BE2C (cell line): ENCODE results near the gene CPT1A.

Experiments used
- DNase-seq: peaks from one replicate; pipeline ENCODE4 v3.0.0-alpha.2; 2020
- H3K27me3 ChIP-seq: fragments of 250-450 bp; sonication (Bioruptor Pico); 2 replicates; pipeline ENCODE4 v1.5.1; 2020; ENCODE audit warnings: mild to moderate bottlenecking
- H3K36me3 ChIP-seq: fragments of 250-450 bp; sonication (Bioruptor Pico); 2 replicates; pipeline ENCODE4 v1.5.1; 2020; ENCODE audit warnings: mild to moderate bottlenecking
- H3K4me1 ChIP-seq: fragments of 250-450 bp; sonication (Bioruptor Pico); 2 replicates; pipeline ENCODE4 v1.5.1; 2020
- H3K4me3 ChIP-seq: 2 replicates; pipeline ENCODE4 v1.5.1; 2011; ENCODE audit warnings: low read depth, low read length
- H3K9me3 ChIP-seq: fragments of 250-450 bp; sonication (Bioruptor Pico); 2 replicates; pipeline ENCODE4 v1.5.1; 2020
- TF ChIP-seq, protein P1 (sequence below): IDR thresholded peaks from 2 replicates; pipeline ENCODE4 v1.5.1; 2012; ENCODE audit warnings: mild to moderate bottlenecking, low read depth, low read length

CPT1A gene

GRCh38 chr11:68819362-68819761 lies 22.4 kb downstream of the CPT1A start:
- no peaks in the 10 kb centered on the region; the same call in 1 of the 2 replicates for H3K9me3 ChIP-seq
- TF ChIP-seq, protein P1, sequence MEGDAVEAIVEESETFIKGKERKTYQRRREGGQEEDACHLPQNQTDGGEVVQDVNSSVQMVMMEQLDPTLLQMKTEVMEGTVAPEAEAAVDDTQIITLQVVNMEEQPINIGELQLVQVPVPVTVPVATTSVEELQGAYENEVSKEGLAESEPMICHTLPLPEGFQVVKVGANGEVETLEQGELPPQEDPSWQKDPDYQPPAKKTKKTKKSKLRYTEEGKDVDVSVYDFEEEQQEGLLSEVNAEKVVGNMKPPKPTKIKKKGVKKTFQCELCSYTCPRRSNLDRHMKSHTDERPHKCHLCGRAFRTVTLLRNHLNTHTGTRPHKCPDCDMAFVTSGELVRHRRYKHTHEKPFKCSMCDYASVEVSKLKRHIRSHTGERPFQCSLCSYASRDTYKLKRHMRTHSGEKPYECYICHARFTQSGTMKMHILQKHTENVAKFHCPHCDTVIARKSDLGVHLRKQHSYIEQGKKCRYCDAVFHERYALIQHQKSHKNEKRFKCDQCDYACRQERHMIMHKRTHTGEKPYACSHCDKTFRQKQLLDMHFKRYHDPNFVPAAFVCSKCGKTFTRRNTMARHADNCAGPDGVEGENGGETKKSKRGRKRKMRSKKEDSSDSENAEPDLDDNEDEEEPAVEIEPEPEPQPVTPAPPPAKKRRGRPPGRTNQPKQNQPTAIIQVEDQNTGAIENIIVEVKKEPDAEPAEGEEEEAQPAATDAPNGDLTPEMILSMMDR = no peak
- no peak overlapping the region for H3K4me3 ChIP-seq
- DNase-seq = no peak
- H3K4me1 ChIP-seq = no peaks in the 10 kb centered on the region; the same call in 1 of the 2 replicates
- no peaks in the 10 kb centered on the region for H3K36me3 ChIP-seq
- H3K27me3 ChIP-seq = no peaks in the 10 kb centered on the region

GRCh38 chr11:68818181-68818580 lies 23.5 kb downstream of the CPT1A start:
- H3K9me3 ChIP-seq = no peaks in the 10 kb centered on the region; the same call in 1 of the 2 replicates
- TF ChIP-seq, protein P1 = no peak
- H3K36me3 ChIP-seq = no peaks in the 10 kb centered on the region
- no peaks in the 10 kb centered on the region; the same call in 1 of the 2 replicates for H3K4me1 ChIP-seq
- DNase-seq = no peak
- H3K4me3 ChIP-seq = no peak overlapping the region
- H3K27me3 ChIP-seq = no peaks in the 10 kb centered on the region

- no peaks in the 10 kb centered on the region for H3K27me3 ChIP-seq
Observed at GRCh38 chr11:68817554-68817953, 24.2 kb downstream of the CPT1A start.

GRCh38 chr11:68816917-68817419 lies 24.7 kb downstream of the CPT1A start:
- TF ChIP-seq, protein P1 = no peak
- H3K36me3 ChIP-seq = peaks cover 3% of the 10 kb centered on the region; the same call in 1 of the 2 replicates
- no peak for DNase-seq
- H3K4me3 ChIP-seq = no peak overlapping the region
- H3K4me1 ChIP-seq = no peaks in the 10 kb centered on the region; the same call in 1 of the 2 replicates
- no peaks in the 10 kb centered on the region for H3K27me3 ChIP-seq
- no peaks in the 10 kb centered on the region for H3K9me3 ChIP-seq

More at GRCh38 chr11:68817554-68817953, 24.2 kb downstream of the CPT1A start:
- H3K4me3 ChIP-seq = no peak overlapping the region
- no peaks in the 10 kb centered on the region for H3K36me3 ChIP-seq
- no peak for DNase-seq
- TF ChIP-seq, protein P1 = no peak
- no peaks in the 10 kb centered on the region; the same call in 1 of the 2 replicates for H3K9me3 ChIP-seq
- no peaks in the 10 kb centered on the region; the same call in 1 of the 2 replicates for H3K4me1 ChIP-seq

DNA sequence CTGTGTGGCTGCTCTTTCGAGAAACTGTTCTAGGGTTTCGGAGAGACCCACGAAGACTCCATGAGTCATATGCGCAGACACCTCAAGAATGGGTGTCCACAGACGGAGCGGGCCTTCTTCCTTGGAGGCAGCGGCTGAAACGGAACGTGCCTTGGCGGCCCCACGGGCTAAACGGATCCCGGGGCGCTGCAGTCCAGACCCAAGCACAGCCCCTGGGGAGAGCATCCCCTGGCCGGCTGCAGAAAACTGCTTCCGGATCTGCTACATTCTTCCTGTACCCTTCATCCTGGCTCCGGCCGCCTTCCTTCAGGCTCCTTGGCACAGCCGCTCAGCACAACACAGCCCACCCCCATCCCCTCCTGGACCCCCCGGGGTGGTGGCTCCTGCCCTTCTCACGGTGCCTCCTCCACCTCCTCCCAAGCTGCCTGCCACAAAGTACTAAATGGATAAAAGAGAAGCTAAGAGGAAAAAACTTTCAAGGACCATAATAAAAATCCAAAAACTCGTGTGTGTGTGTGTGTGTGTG lies 25.4 kb downstream of the CPT1A start:
- no peak overlapping the region for H3K4me3 ChIP-seq
- TF ChIP-seq, protein P1 = no peak
- no peaks in the 10 kb centered on the region; the same call in 1 of the 2 replicates for H3K4me1 ChIP-seq
- peaks cover 4% of the 10 kb centered on the region; the same call in 1 of the 2 replicates for H3K36me3 ChIP-seq
- DNase-seq = no peak
- H3K27me3 ChIP-seq = no peaks in the 10 kb centered on the region
- H3K9me3 ChIP-seq = no peaks in the 10 kb centered on the region

GRCh38 chr11:68813773-68814172 lies 27.9 kb downstream of the CPT1A start:
- no peaks in the 10 kb centered on the region for H3K9me3 ChIP-seq
- H3K4me1 ChIP-seq = peaks cover 6% of the 10 kb centered on the region
- TF ChIP-seq, protein P1 = no peak
- no peak for DNase-seq
- peaks cover 4% of the 10 kb centered on the region; the same call in 1 of the 2 replicates for H3K36me3 ChIP-seq
- no peaks in the 10 kb centered on the region for H3K27me3 ChIP-seq
- no peak overlapping the region for H3K4me3 ChIP-seq
